Karpas-422 (cell line): ENCODE data around the gene ECI1. TPM values are rescaled to one million over a fixed set of nuclear protein-coding genes. Genes with fewer than 3 reads are reported as not detected.
A peak's percentile ranks its signal among the peaks of the same experiment; 100 is the strongest.

ENCODE experiments used
- DNase-seq: peaks from one replicate; pipeline ENCODE4 v3.0.0-alpha.2; 2015
- H2AFZ ChIP-seq: fragments of 200-600 bp; sonication (generic); 2 replicates; pipeline ENCODE4 v1.6.1; 2014; ENCODE audit warnings: antibody characterized with exemption, low read length, mixed read lengths
- H3K27ac ChIP-seq: fragments of 200-600 bp; sonication (generic); 2 replicates; pipeline ENCODE4 v1.5.1; 2014; ENCODE audit warnings: mild to moderate bottlenecking, low read length, moderate library complexity
- H3K27me3 ChIP-seq: fragments of 200-600 bp; sonication (generic); 2 replicates; pipeline ENCODE4 v1.6.1; 2014; ENCODE audit warnings: low read length, mixed read lengths
- H3K36me3 ChIP-seq: fragments of 200-600 bp; sonication (generic); 2 replicates; pipeline ENCODE4 v1.6.1; 2014; ENCODE audit warnings: low read length, mixed read lengths; ENCODE audit not compliant: insufficient read depth
- H3K4me1 ChIP-seq: fragments of 200-600 bp; sonication (generic); 2 replicates; pipeline ENCODE4 v1.6.1; 2014; ENCODE audit warnings: mild to moderate bottlenecking, low read length, mixed read lengths
- H3K4me2 ChIP-seq: fragments of 200-600 bp; sonication (generic); 2 replicates; pipeline ENCODE4 v1.6.1; 2014; ENCODE audit warnings: low read length, low read depth, mild to moderate bottlenecking; ENCODE audit not compliant: poor library complexity, severe bottlenecking
- H3K4me3 ChIP-seq: fragments of 200-600 bp; sonication (generic); 2 replicates; pipeline ENCODE4 v1.5.1; 2014; ENCODE audit warnings: mild to moderate bottlenecking, antibody characterized with exemption, low read length, mixed read lengths
- H3K79me2 ChIP-seq: fragments of 200-600 bp; sonication (generic); 2 replicates; pipeline ENCODE4 v1.6.1; 2014; ENCODE audit warnings: mild to moderate bottlenecking, low read length, mixed read lengths
- H3K9ac ChIP-seq: fragments of 200-600 bp; sonication (generic); 2 replicates; pipeline ENCODE4 v1.6.0; 2014; ENCODE audit warnings: low read length
- H3K9me2 ChIP-seq: fragments of 200-600 bp; sonication (generic), shearing (Covaris generic); replicated peaks from 2 replicates; pipeline ENCODE4 v1.6.0; 2014; ENCODE audit warnings: mild to moderate bottlenecking, low read length, moderate library complexity; ENCODE audit not compliant: insufficient read depth
- H3K9me3 ChIP-seq: fragments of 300-700, 200-600 bp; sonication (generic); 2 replicates; pipeline ENCODE4 v1.6.1; 2014; ENCODE audit warnings: low read length, mixed read lengths
- H4K20me1 ChIP-seq: fragments of 200-600 bp; sonication (generic); 2 replicates; pipeline ENCODE4 v1.6.1; 2014; ENCODE audit warnings: mild to moderate bottlenecking, antibody characterized with exemption, low read length, low read depth; ENCODE audit not compliant: insufficient read depth
- total RNA-seq: library from RNA; depleted of rRNA; stranded (reverse); fragments of >200 nt; shearing (Covaris generic); gene quantifications from 2 replicates; pipeline ENCODE4 v1.2.3, GENCODE V29; 2014; ENCODE audit warnings: low replicate concordance

The ECI1 gene
- total RNA-seq, 1 experiment from 2014 or later, result 24.4 TPM

GRCh38 chr16:2199095-2199494, 52.3 kb downstream of the ECI1 start:
- no peaks in the 10 kb centered on the region for H3K27me3 ChIP-seq
- H3K27ac ChIP-seq, result no peak overlapping the region
- H3K9ac ChIP-seq, result no peak overlapping the region
- peaks cover 4% of the 10 kb centered on the region; the same call in 1 of the 2 replicates for H4K20me1 ChIP-seq
- peaks cover 9% of the 10 kb centered on the region for H3K4me1 ChIP-seq
- no peak overlapping the region for H3K4me3 ChIP-seq
- no peaks in the 10 kb centered on the region for H3K79me2 ChIP-seq
- H3K9me2 ChIP-seq, result no peaks in the 10 kb centered on the region
- no peaks in the 10 kb centered on the region for H3K36me3 ChIP-seq
- H3K9me3 ChIP-seq, result no peaks in the 10 kb centered on the region
- H3K4me2 ChIP-seq, result no peak overlapping the region
- DNase-seq, result no peak
- no peak overlapping the region for H2AFZ ChIP-seq

GRCh38 chr16:2198283-2198682, 53.1 kb downstream of the ECI1 start:
- H3K27me3 ChIP-seq, result no peaks in the 10 kb centered on the region
- DNase-seq, result no peak
- H2AFZ ChIP-seq, result no peak overlapping the region

GRCh38 chr16:2197765-2198164, 53.6 kb downstream of the ECI1 start:
- Histone ChIP-seq H3K36me3 (no peaks in the 10 kb centered on the region), H3K4me3 (no peak overlapping the region), H3K9me2 (no peaks in the 10 kb centered on the region), H3K9ac (no peak overlapping the region), H4K20me1 (peaks cover 4% of the 10 kb centered on the region; the same call in 1 of the 2 replicates), H3K27me3 (no peaks in the 10 kb centered on the region), H3K27ac (no peak overlapping the region), H3K4me1 (peaks cover 9% of the 10 kb centered on the region), H3K9me3 (no peaks in the 10 kb centered on the region), H2AFZ (no peak overlapping the region), H3K4me2 (no peak overlapping the region), H3K79me2 (no peaks in the 10 kb centered on the region)
- DNase-seq, result no peak

More at GRCh38 chr16:2198283-2198682, 53.1 kb downstream of the ECI1 start:
- H3K79me2 ChIP-seq, result no peaks in the 10 kb centered on the region
- peaks cover 4% of the 10 kb centered on the region; the same call in 1 of the 2 replicates for H4K20me1 ChIP-seq
- H3K9me2 ChIP-seq, result no peaks in the 10 kb centered on the region
- no peaks in the 10 kb centered on the region for H3K36me3 ChIP-seq
- no peak overlapping the region for H3K4me3 ChIP-seq
- no peak overlapping the region for H3K9ac ChIP-seq
- H3K4me2 ChIP-seq, result no peak overlapping the region
- no peak overlapping the region for H3K27ac ChIP-seq
- peaks cover 9% of the 10 kb centered on the region for H3K4me1 ChIP-seq
- no peaks in the 10 kb centered on the region for H3K9me3 ChIP-seq

- no peaks in the 10 kb centered on the region for H3K36me3 ChIP-seq
- peaks cover 9% of the 10 kb centered on the region for H3K4me1 ChIP-seq
- peaks cover 4% of the 10 kb centered on the region; the same call in 1 of the 2 replicates for H4K20me1 ChIP-seq
- no peaks in the 10 kb centered on the region for H3K79me2 ChIP-seq
- no peaks in the 10 kb centered on the region for H3K9me2 ChIP-seq
- no peak for DNase-seq
- H3K4me2 ChIP-seq, result no peak overlapping the region
- no peak overlapping the region for H3K4me3 ChIP-seq
- H3K9ac ChIP-seq, result no peak overlapping the region
- no peaks in the 10 kb centered on the region for H3K27me3 ChIP-seq
- no peak overlapping the region for H3K27ac ChIP-seq
- no peaks in the 10 kb centered on the region for H3K9me3 ChIP-seq
- no peak overlapping the region for H2AFZ ChIP-seq
Observed at GRCh38 chr16:2196981-2197511, 54.3 kb downstream of the ECI1 start.

- Histone ChIP-seq H2AFZ (no peak within 1 kb of the TSS), H4K20me1 (peaks cover 4% of the 10 kb centered on the region; the same call in 1 of the 2 replicates), H3K4me3 (no peak within 1 kb of the TSS), H3K9me3 (no peaks in the 10 kb centered on the region), H3K27ac (no peak within 1 kb of the TSS), H3K4me1 (peaks cover 9% of the 10 kb centered on the region), H3K9me2 (no peaks in the 10 kb centered on the region), H3K36me3 (no peaks in the 10 kb centered on the region), H3K79me2 (no peaks in the 10 kb centered on the region), H3K27me3 (no peaks in the 10 kb centered on the region), H3K4me2 (no peak within 1 kb of the TSS), H3K9ac (no peak within 1 kb of the TSS)
- no peak for DNase-seq
Observed at GRCh38 chr16:2196162-2196980, 55.0 kb downstream of the ECI1 start, which contains the start of gene CASKIN1. TSS of gene CASKIN1 (minus strand) at chr16:2196605. CDS start at chr16:2196432, 173 bp downstream.

- Histone ChIP-seq H3K9me3 (no peaks in the 10 kb centered on the region), H3K9me2 (no peaks in the 10 kb centered on the region), H3K27me3 (no peaks in the 10 kb centered on the region), H3K4me1 (peaks cover 12% of the 10 kb centered on the region), H3K4me3 (no peak overlapping the region), H3K4me2 (no peak overlapping the region), H4K20me1 (peaks cover 4% of the 10 kb centered on the region; the same call in 1 of the 2 replicates), H3K9ac (no peak overlapping the region), H3K27ac (no peak overlapping the region), H3K36me3 (no peaks in the 10 kb centered on the region), H3K79me2 (no peaks in the 10 kb centered on the region), H2AFZ (no peak overlapping the region)
- DNase-seq, result no peak
Observed at GRCh38 chr16:2195322-2196161, 55.8 kb downstream of the ECI1 start.

- H3K36me3 ChIP-seq, result no peaks in the 10 kb centered on the region
- H3K27me3 ChIP-seq, result no peaks in the 10 kb centered on the region
- H3K9ac ChIP-seq, result no peak overlapping the region
- H3K9me2 ChIP-seq, result no peaks in the 10 kb centered on the region
- peak; percentile 80 for DNase-seq
- peaks cover 19% of the 10 kb centered on the region for H3K4me1 ChIP-seq
- H3K27ac ChIP-seq, result no peak overlapping the region
- peaks cover 4% of the 10 kb centered on the region; the same call in 1 of the 2 replicates for H4K20me1 ChIP-seq
- no peak overlapping the region for H3K4me2 ChIP-seq
- no peak overlapping the region for H3K4me3 ChIP-seq
- no peaks in the 10 kb centered on the region for H3K9me3 ChIP-seq
- no peak overlapping the region for H2AFZ ChIP-seq
- H3K79me2 ChIP-seq, result no peaks in the 10 kb centered on the region
Observed at GRCh38 chr16:2194852-2195321, 56.5 kb downstream of the ECI1 start.
